Measurements from ENCODE around the gene NOL8. TPM values are rescaled to one million over a fixed set of nuclear protein-coding genes. Genes with fewer than 3 reads are reported as not detected.
A peak's percentile ranks its signal among the peaks of the same experiment; 100 is the strongest.

Gene NOL8
- 53.0 TPM for total RNA-seq

DNA sequence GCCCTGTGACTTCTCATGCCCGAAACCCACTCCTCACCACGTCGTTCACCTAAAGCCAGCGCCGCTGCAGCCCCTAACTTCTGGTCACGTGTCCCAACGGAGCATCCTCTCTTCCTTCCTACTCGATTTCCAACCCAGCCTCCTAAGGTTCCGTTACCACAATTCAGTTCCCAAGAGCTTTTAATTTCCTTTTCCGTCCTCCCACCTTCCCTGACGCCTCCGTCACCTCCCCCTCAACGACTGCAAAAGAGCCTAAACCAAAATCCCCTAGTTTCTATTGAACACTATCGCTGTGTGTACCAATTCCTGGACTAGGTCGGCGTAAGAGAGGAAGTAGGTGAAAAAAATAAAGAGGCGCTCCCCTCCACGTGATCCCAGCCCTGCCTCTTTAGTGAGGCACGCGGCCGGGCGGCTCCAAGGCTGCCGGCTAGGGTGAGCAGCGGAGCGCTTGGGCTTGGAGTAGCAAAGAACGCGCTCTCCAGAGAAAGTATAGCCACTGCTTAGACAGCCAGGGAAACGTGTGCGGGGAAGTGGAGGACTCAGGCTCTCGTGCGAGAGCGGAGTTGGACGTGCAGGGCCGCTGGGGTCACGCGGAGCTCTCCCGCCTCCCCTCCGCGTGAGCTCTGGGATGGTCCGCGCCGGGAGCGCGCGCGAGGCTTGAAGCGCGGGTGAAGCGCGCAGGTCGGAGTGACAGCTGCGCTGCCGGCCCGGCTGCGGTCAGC lies at the start of gene NOL8, which contains the start of gene CENPP:
TSS of gene NOL8 (minus strand) at position 82 of the 722 bp plus-strand sequence. CDS start 1,189 bp downstream, outside the sequence.
TSS of gene CENPP (plus strand) at position 685 of the 722 bp plus-strand sequence.
- intact Hi-C loops (cut with DNase I): loop anchor here (10.0 kb wide), 1 partner anchor 309 kb away; no protein-coding TSS in a partner anchor
- peak; percentile 99 for ATAC-seq
- DNase-seq (ENCODE audit: low spot score): peak; percentile 91

DNA sequence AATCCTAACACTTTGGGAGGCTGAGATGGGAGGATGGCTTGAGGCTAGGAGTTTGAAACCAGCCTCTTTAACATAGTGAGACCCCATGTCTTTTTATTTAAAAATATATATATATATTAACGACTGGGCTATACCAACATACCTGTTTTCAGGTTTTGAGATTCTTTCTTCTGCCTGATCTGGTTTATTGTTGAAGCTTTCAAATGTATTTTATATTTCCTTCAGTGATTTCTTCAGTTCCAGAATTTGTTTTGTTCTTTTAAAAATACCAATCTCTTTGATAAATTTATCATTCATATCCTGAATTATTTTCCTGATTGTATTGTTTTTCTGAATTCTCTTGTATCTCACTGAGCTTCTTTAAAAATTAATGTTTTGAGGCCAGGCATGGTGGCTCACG lies 48.0 kb upstream of the NOL8 start:
- intact Hi-C loops (cut with DNase I): no loop called here
- no peak for DNase-seq (ENCODE audit: low spot score)
- ATAC-seq: no peak

DNA sequence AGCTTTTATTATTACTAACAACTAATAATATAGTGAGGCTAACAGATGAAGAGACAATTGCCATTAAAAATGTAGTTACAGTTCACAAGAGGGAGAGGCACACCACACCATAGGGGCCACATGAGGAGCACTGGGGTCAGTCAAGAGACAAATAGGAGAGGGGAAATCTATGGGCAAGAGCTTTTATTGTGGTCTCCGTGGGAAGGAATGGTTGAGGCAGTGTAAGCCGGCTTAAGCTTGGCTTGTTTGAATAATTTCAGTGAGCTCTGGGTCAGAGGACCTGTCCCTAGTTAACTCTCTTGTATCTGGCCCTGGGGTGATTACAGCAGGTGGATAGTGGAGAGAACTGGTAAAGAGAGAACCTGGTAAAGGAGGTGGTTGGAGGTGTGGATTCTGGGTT lies 43.9 kb upstream of the NOL8 start:
- DNase-seq (ENCODE audit: low spot score): no peak
- ATAC-seq: no peak
- intact Hi-C loops (cut with DNase I): no loop called here

DNA sequence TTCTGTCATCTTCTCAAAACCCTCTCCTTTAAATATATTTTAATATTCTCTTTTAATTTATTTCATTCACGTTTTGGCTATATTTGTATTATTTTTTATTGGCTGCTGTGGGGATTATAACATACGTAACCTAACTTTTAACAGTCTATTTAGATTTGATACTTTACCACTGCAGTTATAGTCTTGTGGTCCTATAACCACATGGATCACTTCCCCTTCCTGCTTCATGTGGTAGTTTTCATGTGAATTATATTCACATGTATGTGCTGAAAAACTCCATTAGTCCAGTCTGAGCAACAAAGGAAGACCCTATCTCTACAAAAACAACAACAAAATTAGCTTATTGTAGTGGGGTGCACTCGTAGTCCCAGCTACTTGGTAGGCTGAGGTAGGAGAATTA lies 34.9 kb upstream of the NOL8 start:
- no peak for ATAC-seq
- no peak for DNase-seq (ENCODE audit: low spot score)
- intact Hi-C loops (cut with DNase I): no loop called here

DNA sequence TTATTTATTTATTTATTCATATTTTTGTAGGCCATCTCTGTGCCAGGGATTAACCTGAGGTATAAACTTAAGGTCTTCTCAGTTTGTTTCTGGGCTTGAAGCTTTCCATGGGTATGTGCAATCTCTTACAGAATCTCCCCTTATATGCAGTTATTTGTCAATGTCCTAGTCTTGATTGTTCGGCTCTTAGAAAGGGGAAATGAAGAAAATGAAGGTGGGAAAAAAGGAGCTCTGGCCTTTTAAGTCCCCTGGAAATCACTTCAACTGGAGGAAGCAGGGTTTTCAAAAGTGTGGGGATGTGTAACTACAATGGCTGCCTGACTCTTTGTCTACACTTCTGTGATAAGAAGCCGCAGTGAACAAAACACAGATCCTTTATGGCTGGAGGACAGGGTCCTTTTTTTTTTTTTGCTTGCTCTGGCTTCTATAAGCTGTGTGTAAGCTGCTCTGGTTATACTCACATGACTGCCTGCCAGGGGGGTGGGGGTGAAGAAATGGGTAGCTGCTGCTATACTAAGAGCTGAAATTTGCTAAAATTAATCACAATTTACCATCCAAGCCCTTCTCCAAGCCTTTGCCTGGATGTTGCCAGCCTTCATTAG lies 34.3 kb upstream of the NOL8 start:
- ATAC-seq (no peak), DNase-seq (ENCODE audit: low spot score) (no peak)
- intact Hi-C loops (cut with DNase I): no loop called here

DNA sequence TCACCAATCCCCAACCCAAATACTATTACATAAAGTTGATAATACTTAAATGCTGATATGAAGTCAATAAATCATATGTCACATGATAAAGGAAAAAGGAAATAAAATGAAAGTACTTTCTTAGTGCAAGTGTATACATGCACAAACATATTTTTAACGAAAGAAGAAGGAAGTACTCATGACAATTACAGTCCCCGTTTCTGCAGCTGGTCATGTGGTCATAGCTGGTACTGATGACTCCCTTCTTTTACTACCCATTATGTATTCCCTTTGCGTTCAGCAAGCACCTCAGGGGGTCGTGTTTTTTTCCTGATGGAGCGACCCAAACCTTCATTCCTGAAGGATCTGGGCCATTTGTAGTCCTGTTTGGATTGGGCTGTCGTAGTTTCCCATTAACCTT lies 27.9 kb upstream of the NOL8 start:
- no peak for ATAC-seq
- intact Hi-C loops (cut with DNase I): no loop called here
- no peak for DNase-seq (ENCODE audit: low spot score)

DNA sequence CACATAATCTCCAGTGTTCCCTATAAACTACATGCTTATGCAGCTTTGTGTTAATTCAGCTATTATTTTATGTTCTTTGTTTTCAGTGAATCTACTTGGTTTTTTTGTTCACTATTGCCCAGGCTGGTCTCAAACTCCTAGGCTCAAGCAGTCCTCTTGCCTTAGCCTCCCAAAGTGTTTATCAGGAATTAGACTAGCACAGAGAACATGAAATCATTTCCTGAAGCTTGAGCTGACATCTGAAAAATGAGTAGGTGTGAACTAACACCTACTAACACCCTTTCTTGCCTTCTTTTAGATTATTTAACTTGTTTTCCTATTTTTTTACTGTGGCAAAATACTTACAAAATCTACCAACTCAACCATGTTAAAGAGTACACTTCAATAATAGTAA lies 25.6 kb upstream of the NOL8 start:
- ATAC-seq: no peak
- intact Hi-C loops (cut with DNase I): no loop called here
- no peak for DNase-seq (ENCODE audit: low spot score)

DNA sequence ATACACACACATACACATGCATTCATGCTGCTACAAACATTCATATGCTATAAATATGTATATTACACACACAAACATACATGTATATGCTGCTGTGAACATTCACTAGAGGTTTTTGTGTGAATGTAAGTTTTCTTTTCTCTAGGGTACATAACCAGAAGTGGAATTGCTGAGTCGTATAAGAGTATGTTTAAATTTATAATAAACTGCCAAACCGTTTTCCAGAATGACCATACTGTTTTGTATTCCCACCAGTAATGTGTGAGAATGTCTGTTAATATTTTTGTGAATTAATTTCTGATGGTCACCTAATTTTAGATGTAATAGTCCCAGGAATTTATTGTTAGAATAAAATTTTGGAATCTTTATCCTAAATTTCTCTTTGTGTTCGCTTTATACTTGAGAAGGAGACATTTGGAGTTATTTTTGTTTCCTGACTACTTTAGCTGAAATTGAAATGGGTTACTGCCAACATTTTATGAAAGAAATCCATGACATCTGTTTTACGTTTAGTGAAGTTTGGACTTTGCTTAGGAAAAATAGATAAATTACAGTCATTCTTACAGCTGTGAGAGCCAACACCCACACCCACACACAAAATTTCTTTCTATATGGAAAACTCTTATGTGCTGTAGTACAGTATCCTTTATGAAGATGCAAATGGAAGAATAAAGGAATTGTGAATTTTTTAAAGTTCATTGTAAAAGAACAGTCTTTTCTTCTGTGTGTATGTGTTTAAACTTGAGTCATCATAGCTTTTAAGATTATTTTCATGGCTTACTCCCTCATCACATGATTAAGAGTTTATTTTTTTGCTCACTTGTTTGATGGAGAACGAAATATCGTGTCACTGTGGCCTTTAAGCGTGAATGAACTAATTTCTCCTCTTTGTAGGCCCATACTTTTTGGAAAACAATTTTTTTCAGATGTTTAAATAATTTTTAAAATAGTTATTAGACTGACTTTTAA lies 24.9 kb upstream of the NOL8 start:
- DNase-seq (ENCODE audit: low spot score): no peak
- ATAC-seq: peak; percentile 85
- intact Hi-C loops (cut with DNase I): no loop called here

DNA sequence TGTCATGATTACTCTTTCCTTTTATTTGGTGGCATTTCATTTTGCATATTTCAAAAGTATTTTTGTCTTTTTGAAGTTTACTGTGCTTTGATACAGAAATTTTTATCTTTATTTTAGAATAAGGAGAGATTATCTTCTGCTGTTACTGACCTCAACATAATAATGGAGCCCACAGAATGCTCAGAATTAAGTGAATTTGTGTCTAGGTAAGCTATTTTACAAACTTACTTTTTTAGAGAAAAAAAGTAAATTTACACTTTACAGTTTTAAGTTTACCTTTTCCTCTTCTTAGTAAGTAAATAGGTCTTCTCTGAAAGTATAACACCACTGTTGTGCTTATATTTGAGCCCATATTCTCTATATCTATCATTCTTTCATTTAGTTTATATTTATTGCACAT lies 20.4 kb upstream of the NOL8 start:
- DNase-seq (ENCODE audit: low spot score) (no peak), ATAC-seq (no peak)
- intact Hi-C loops (cut with DNase I): no loop called here

DNA sequence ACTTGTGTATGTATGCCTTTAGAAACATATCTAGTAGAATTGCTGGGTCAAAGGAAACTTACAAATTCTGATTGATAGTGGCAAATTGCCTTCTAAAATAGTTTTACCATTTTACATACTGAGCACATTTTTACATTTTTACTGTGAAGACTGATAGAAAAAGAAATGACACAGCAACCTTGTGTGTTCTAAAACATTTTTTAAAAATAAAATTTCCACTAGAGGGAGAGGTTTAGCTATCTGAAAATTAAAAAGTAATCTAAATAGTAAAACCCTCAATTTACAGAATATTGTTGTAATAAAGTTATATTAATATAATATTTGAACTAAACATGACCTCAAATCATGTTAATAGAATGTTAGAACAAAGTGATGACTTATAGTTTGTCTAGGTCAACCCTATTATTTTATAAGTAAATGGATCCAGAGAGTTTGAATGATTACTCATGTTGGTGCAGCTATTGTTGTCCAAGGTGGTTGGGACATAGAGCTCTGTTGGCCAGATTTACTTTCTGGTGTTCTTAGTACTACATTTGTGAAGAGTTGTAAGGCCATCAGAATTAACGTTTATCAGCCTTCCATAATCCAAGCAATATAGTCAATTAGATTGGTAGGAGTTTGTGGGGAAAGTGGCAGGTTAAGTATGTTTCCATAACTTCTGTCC lies 17.8 kb upstream of the NOL8 start:
- intact Hi-C loops (cut with DNase I): no loop called here
- ATAC-seq: peak; percentile 66
- no peak for DNase-seq (ENCODE audit: low spot score)

DNA sequence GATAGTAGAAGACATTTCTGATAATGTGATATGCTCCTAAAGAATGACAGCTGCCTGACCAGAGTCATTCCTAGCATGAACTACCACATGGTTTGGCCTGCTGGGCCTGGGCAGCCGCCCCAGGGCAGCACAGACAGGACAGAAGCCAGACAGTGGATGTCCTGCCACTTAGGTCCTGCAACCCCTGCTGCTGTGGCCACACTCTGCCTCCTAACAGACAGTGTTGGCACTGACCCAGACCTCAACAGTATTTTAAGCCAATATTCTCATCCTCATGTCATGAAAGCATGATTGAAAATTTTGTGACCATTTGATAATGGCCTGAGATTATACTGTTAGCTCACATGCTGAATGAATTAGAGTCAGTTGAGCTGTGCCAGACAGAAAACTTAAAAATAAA lies 16.4 kb upstream of the NOL8 start:
- intact Hi-C loops (cut with DNase I): no loop called here
- DNase-seq (ENCODE audit: low spot score) (no peak), ATAC-seq (no peak)

DNA sequence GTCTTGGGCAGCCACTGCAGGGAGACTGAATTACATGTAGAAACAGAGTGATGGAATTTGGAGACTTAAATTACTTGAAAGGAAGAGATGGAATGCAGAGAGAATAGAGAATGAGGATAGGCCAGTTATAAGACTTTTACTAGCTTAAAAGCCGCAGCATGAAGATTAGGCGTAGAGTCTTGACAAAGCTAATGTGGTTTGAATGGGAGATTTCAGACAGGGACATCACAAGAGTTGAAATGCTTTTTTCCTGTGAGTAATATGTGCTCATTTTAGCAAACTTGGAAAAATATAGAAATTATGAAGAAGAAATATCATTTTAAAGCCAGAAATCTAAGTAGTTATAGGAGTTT lies 8.1 kb upstream of the NOL8 start:
- DNase-seq (ENCODE audit: low spot score) (no peak), ATAC-seq (peak; percentile 52)
- intact Hi-C loops (cut with DNase I): no loop called here

DNA sequence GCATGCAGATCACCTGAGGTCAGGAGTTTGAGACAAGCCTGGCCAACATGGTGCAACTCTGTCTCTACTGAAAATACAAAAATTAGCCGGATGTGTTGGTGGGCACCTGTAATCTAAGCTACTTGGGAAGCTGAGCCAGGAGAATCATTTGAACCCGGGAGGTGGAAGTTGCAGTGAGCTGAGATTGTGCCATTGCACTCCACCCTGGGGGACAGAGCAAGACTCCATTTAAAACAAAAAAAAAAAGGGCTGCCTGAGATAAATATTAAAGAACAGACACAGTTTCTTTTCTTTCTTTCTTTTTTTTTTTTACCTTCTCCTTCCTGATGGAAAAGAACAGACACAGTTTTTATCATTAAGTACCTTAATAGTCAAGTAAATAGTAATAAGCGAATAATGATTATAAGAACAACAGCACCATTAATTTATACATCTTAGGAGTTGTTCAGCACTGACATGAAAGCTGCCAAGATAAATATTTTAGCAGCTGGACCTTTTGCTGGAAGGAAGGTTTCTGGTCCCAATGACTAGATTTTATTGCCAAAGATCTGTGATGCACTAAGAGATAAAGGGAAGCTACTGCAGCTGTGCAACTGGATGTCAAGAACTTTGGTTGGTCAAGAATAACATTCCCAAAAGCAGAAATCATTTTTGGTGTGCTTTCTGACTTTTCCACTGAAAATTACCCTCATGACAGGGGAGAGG lies 7.6 kb upstream of the NOL8 start:
- intact Hi-C loops (cut with DNase I): no loop called here
- no peak for DNase-seq (ENCODE audit: low spot score)
- peak; percentile 90 for ATAC-seq

DNA sequence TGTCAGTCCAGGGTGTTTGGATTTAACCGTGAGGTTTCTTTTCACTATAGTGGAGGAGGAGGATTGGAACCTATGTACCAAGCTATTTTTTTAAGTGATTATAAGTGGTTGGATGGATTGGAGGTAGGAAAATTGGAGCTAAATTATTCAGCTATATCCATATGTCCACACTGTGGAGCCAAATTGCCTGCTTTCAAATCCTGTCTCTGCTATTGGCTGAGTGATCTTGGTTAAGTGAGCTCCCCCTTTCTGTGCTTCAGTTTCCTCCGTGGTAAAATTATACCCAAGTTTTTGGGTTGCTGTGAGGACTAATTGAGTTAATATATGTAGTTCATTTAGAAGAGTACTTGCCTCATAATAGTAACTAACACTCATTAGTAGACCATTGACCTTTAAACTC lies 3.1 kb upstream of the NOL8 start:
- ATAC-seq (no peak), DNase-seq (ENCODE audit: low spot score) (no peak)
- intact Hi-C loops (cut with DNase I): loop anchor here (10.0 kb wide), 1 partner anchor 307 kb away; no protein-coding TSS in a partner anchor

DNA sequence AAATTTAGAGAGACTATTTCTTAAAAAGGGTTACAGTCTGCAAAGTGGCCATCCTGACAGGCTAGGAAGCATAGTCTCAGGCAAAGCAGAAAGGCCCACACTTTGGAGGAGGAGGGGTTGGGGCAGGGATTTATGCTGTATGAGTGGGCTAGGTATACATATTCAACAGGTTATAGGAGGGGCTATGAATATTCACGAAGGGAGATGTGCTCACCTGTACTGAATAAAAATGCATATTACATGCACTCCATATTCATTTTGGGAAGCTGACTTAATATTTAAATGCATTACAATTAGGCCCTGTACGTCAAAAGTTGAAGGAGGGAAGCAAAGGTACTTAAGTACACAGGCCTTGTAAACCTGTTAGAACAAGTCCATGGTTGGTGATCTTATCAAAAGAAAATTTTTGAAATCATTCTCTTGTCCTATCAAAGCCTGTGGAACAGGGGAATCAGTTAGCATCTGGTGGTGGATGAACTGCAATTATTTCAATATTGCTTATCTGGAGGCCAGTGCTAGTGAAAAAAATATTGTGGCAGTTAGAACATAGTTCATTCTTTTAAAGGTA lies 2.2 kb upstream of the NOL8 start:
- intact Hi-C loops (cut with DNase I): loop anchor here (10.0 kb wide), 1 partner anchor 307 kb away; no protein-coding TSS in a partner anchor
- DNase-seq (ENCODE audit: low spot score) (no peak), ATAC-seq (no peak)

DNA sequence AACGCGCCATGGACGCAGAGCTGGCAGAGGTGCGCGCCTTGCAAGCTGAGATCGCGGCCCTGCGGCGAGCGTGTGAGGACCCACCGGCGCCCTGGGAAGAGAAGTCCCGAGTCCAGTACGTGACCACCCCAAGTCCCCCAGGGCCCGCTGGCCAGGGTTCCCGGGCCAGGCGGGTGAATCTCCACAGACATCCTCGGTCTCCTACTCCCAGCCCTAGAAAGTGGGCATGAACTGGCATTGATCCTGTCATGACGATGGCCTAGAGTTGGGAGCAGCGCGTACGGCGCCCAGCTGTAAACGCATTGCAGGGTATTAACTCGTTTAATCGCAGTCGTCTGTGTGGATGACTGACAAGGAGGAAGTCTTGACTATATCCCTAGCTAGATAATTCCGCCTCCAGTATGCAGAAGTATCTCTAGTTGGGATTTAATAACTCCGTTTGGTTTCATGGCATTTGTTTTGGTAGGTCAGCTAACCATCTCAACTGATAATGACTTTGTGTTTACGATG lies 896 bp upstream of the NOL8 start:
- intact Hi-C loops (cut with DNase I): loop anchor here (10.0 kb wide), 1 partner anchor 309 kb away; no protein-coding TSS in a partner anchor

DNA sequence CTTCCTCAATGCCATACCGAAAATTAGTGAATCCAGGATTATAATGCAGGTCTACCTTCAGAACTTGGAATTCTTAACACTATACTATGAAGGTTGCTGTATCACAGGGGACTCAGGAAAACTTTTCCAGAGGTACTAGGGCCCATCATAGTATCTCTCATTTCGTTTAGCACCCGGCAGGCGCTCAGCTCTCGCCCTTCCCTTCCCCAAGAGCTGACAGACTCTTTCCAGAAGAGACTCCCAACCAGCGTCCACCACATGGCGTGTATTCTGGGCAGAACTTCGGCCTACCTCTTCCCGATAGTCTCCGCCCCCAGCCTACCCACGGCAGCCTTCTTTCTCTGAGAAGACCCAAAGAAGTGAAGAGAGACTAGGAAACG lies 271 bp downstream of the NOL8 start:
- ATAC-seq (peak; percentile 63), DNase-seq (ENCODE audit: low spot score) (no peak)
- intact Hi-C loops (cut with DNase I): loop anchor here (10.0 kb wide), 1 partner anchor 310 kb away; no protein-coding TSS in a partner anchor

More for the DNA sequence above, 896 bp upstream of the NOL8 start:
- ATAC-seq (no peak), DNase-seq (ENCODE audit: low spot score) (no peak)

DNA sequence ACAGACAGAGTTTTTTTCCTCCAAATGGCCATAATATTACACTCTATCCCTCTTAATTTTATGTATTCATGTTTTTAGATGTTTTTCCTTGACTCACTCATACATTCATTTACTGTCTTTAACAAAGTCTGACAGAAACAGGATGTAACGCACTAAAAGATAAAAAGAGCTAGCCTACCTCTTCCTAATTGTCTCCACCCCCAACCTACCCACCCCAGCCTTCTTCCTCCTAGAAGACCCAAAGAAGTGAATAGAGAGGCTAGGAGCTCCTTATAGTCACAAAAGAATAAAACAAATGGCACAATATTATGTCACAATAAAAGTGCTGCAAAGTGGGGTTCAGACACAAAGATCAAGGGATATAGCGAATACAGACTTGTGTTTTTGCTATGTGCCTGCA lies 719 bp downstream of the NOL8 start:
- DNase-seq (ENCODE audit: low spot score): no peak
- intact Hi-C loops (cut with DNase I): loop anchor here (10.0 kb wide), 1 partner anchor 310 kb away; no protein-coding TSS in a partner anchor
- no peak for ATAC-seq

All from sciatic nerve (tissue), 2 donors.